DOHH2 (cell line): ENCODE results near the gene CERCAM.

Experiments
- CTCF ChIP-seq: fragments of 200-600 bp; sonication (generic); IDR thresholded peaks from one replicate; pipeline ENCODE4 v1.5.1; 2014; ENCODE audit warnings: antibody characterized with exemption, mild to moderate bottlenecking, low read depth, low read length; ENCODE audit not compliant: poor library complexity, severe bottlenecking
- EZH2phosphoT487 ChIP-seq: fragments of 200-600 bp; sonication (generic); IDR thresholded peaks from 2 replicates; pipeline ENCODE4 v1.6.1; 2017; ENCODE audit warnings: borderline replicate concordance, mild to moderate bottlenecking, antibody characterized with exemption, low read length, moderate library complexity, mixed read lengths

GRCh38 chr9:128429513-128430086, 8.9 kb downstream of the CERCAM start:
- TF ChIP-seq CTCF (no peak), EZH2phosphoT487 (no peak)
